AG09309 (cell line): Measurements from ENCODE around the gene SDK1.

ENCODE experiments used
- DNase-seq: peaks from one replicate; pipeline ENCODE4 v3.0.0-alpha.2; 2010; ENCODE audit warnings: low read depth
- H3K4me3 ChIP-seq: 2 replicates; pipeline ENCODE4 v1.5.1; 2011; ENCODE audit warnings: mild to moderate bottlenecking, low read depth, low read length, moderate library complexity; ENCODE audit not compliant: control insufficient read depth
- TF ChIP-seq, protein P1 (sequence below): IDR thresholded peaks from 2 replicates; pipeline ENCODE4 v1.5.1; 2011; ENCODE audit warnings: mild to moderate bottlenecking, low read depth, low read length, inconsistent platforms; ENCODE audit not compliant: insufficient read depth, control insufficient read depth; ENCODE audit errors: missing control alignments

Gene SDK1

GRCh38 chr7:4137552-4137951 is 836.5 kb downstream of the SDK1 start:
- H3K4me3 ChIP-seq = no peak overlapping the region
- no peak for DNase-seq
- TF ChIP-seq, protein P1, sequence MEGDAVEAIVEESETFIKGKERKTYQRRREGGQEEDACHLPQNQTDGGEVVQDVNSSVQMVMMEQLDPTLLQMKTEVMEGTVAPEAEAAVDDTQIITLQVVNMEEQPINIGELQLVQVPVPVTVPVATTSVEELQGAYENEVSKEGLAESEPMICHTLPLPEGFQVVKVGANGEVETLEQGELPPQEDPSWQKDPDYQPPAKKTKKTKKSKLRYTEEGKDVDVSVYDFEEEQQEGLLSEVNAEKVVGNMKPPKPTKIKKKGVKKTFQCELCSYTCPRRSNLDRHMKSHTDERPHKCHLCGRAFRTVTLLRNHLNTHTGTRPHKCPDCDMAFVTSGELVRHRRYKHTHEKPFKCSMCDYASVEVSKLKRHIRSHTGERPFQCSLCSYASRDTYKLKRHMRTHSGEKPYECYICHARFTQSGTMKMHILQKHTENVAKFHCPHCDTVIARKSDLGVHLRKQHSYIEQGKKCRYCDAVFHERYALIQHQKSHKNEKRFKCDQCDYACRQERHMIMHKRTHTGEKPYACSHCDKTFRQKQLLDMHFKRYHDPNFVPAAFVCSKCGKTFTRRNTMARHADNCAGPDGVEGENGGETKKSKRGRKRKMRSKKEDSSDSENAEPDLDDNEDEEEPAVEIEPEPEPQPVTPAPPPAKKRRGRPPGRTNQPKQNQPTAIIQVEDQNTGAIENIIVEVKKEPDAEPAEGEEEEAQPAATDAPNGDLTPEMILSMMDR = no peak

GRCh38 chr7:4138866-4139265 is 837.8 kb downstream of the SDK1 start:
- TF ChIP-seq, protein P1 = no peak
- no peak for DNase-seq
- no peak overlapping the region for H3K4me3 ChIP-seq

DNA sequence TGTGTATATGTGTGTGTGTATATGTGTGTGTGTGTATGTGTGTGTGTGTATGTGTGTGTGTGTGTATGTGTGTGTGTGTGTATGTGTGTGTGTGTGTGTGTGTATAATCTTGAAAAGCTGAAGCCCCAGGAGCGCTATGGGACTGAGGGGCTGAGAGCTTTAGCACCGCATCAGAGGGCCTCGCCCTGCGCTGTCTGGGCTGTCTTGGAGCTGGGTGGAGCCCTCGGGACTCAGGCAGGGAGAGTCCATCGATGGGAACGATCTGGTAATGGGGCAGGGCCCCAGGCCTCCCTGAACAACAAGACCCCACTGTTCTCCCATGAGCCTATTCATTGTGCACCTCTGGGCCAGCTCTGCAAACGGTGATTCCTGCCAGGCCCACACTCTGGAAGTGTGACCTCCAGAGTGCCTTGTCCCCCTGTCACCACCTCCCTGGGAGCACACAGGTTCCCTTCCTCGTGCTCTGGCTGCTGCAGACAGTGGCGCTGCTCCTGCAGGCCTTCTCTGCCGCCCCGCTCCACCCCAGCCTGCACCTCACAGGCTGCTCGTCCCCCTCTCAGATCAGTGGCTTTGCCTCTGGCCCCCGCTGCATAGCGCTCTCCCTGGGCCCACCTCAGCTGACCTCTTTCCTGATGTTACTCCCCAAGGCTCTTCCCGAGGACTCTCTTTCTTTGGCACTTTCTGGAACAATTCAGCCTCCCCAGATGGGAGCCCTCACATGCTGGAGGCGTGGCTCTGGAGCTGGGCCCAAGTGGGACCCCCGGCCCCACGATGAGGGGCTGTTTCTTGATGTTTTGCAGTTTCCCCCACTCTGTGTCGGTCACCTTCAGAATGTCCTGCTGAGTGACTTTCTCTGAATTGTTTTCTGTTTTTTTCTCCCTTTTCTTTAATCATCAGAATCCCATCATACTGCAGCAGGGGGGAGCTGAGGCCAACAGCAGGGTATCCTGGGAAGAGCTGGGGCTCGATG is 838.9 kb downstream of the SDK1 start:
- no peak overlapping the region for H3K4me3 ChIP-seq
- TF ChIP-seq, protein P1 = no peak
- no peak for DNase-seq

DNA sequence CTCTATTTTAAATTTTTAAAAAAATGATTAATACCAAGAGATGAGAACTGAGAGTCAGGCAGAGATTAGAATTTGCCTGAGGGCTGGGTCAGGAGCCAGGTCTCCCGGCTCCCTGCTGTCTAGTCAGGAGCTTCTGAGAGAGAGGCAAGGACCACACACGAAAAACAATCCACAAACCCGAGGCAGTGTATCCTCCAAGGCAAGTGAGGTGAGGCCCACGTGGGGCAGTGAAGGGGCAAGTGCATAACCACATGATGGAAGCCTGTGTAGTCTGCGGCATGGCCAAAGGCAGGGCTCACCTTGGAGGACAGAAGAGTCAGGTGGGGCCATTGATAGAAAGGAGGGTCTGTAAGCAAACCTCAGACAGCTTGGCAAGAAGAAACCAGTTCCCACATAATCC is 839.9 kb downstream of the SDK1 start:
- no peak for DNase-seq

GRCh38 chr7:4143006-4143405 is 842.0 kb downstream of the SDK1 start:
- H3K4me3 ChIP-seq = no peak overlapping the region
- DNase-seq = no peak
- TF ChIP-seq, protein P1 = no peak

More for the DNA sequence above, 839.9 kb downstream of the SDK1 start:
- TF ChIP-seq, protein P1 = no peak
- H3K4me3 ChIP-seq = no peak overlapping the region

DNA sequence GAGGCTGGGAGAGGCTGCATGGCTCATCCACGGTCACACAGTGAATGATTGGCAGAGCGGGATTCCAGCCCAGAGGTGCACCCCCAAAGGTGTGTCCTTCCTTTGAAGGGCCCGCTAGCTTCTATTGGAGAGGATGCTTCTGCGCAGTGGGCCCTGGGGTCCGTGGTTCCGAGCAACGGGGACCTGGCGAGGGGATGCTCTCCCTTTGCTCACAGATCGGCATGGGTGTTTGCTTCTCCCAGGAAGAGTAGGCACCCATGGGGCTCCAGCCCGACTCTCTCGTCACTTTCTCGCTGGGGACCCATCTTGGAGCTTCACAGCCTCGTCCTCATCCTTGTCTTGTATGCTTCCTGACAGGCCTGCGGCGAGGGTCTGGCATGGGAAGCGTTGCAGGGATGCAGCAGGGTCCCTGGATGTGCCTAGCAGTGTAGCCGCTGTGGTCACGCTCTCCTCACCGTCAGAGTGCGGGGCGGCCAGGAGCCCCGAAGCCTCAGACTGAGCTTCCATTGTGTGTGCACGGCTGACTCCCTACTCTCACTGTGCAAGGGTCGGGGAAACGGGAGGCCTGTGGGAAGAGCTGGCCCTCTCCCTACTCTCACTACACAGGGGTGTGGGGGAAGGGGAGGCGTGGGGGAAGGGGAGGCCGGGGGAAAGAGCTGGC is 842.6 kb downstream of the SDK1 start:
- TF ChIP-seq, protein P1 = no peak
- DNase-seq = no peak
- H3K4me3 ChIP-seq = no peak overlapping the region
